ENCODE measurements around the gene SMAP1.
A peak's percentile ranks its signal among the peaks of the same experiment; 100 is the strongest.

SMAP1 gene

GRCh38 chr6:70667711-70668498 is at the start of gene SMAP1:
SMAP1 (plus strand) TSS chr6:70667883; CDS start chr6:70668024, 141 bp downstream.
- peak; percentile 89 for DNase-seq (ENCODE audit: low read depth, low spot score)
- in situ Hi-C loops (cut with HindIII; ENCODE audit: low sequenced_read_pairs) = no loop called here
- H3K4me3 ChIP-seq (ENCODE audit: low read depth, low read length) = peak within 1 kb of the TSS; percentile 83
- no peak for TF ChIP-seq CTCF (IDR thresholded peaks at IDR 0.05; ENCODE audit: low read depth, low read length)

- in situ Hi-C loops (cut with HindIII; ENCODE audit: low sequenced_read_pairs) = no loop called here
- no peak overlapping the region for H3K4me3 ChIP-seq (ENCODE audit: low read depth, low read length)
- no peak for DNase-seq (ENCODE audit: low read depth, low spot score)
- TF ChIP-seq CTCF (IDR thresholded peaks at IDR 0.05; ENCODE audit: low read depth, low read length) = no peak
Observed at GRCh38 chr6:70620746-70621145, 46.9 kb upstream of the SMAP1 start.

- TF ChIP-seq CTCF (IDR thresholded peaks at IDR 0.05; ENCODE audit: low read depth, low read length) = no peak
- in situ Hi-C loops (cut with HindIII; ENCODE audit: low sequenced_read_pairs) = no loop called here
- DNase-seq (ENCODE audit: low read depth, low spot score) = no peak
- H3K4me3 ChIP-seq (ENCODE audit: low read depth, low read length) = no peak overlapping the region
Observed at GRCh38 chr6:70622461-70622860, 45.2 kb upstream of the SMAP1 start.

- H3K4me3 ChIP-seq (ENCODE audit: low read depth, low read length) = no peak overlapping the region
- in situ Hi-C loops (cut with HindIII; ENCODE audit: low sequenced_read_pairs) = no loop called here
- TF ChIP-seq CTCF (IDR thresholded peaks at IDR 0.05; ENCODE audit: low read depth, low read length) = no peak
- no peak for DNase-seq (ENCODE audit: low read depth, low spot score)
Observed at GRCh38 chr6:70625436-70625835, 42.2 kb upstream of the SMAP1 start.

- DNase-seq (ENCODE audit: low read depth, low spot score) = no peak
- H3K4me3 ChIP-seq (ENCODE audit: low read depth, low read length) = no peak overlapping the region
- in situ Hi-C loops (cut with HindIII; ENCODE audit: low sequenced_read_pairs) = no loop called here
- TF ChIP-seq CTCF (IDR thresholded peaks at IDR 0.05; ENCODE audit: low read depth, low read length) = no peak
Observed at GRCh38 chr6:70627500-70628254, 40.0 kb upstream of the SMAP1 start.

GRCh38 chr6:70629929-70630328 is 37.8 kb upstream of the SMAP1 start:
- H3K4me3 ChIP-seq (ENCODE audit: low read depth, low read length) = no peak overlapping the region
- DNase-seq (ENCODE audit: low read depth, low spot score) = no peak
- no peak for TF ChIP-seq CTCF (IDR thresholded peaks at IDR 0.05; ENCODE audit: low read depth, low read length)
- in situ Hi-C loops (cut with HindIII; ENCODE audit: low sequenced_read_pairs) = no loop called here
